Psoas muscle (tissue), 8 donors: ENCODE measurements around the gene PHF8. TPM values are rescaled to one million over a fixed set of nuclear protein-coding genes. Genes with fewer than 3 reads are reported as not detected.

Experiments used
- ATAC-seq, 4 donors: fragments of 200-7000 bp; cut with Tn5 transposase; one replicate each; pipeline ENCODE4 v1.9.1; 2020; ENCODE audit warnings: moderate library complexity in 3 of 4, mild to moderate bottlenecking in 2 of 4
- DNase-seq, 2 donors: peaks; one replicate each; pipeline ENCODE4 v3.0.0-alpha.2; 2020
- H3K27ac ChIP-seq: fragments of 200-600 bp; one replicate; pipeline ENCODE4 v1.8.0; 2022
- H3K27me3 ChIP-seq, 3 donors: fragments of 200-600 bp in 1 of 3; one replicate each; pipeline versions ENCODE4 v1.6.1 to v1.8.0; 2013 to 2022; ENCODE audit warnings: low read length in 2 of 3, mild to moderate bottlenecking in 2 of 3, moderate library complexity in 1 of 3; ENCODE audit not compliant: insufficient read depth in 3 of 3
- H3K36me3 ChIP-seq, 2 donors: fragments of 200-600 bp in 1 of 2; one replicate each; pipeline versions ENCODE4 v1.6.1 to v1.8.0; 2013 to 2022; ENCODE audit warnings: low read depth in 1 of 2, mild to moderate bottlenecking in 1 of 2, moderate library complexity in 1 of 2; ENCODE audit not compliant: insufficient read depth in 1 of 2
- H3K4me1 ChIP-seq: fragments of 200-600 bp; one replicate; pipeline ENCODE4 v1.8.0; 2022
- H3K4me3 ChIP-seq: fragments of 200-600 bp; one replicate; pipeline ENCODE4 v1.8.0; 2022; ENCODE audit warnings: mild to moderate bottlenecking
- H3K9me3 ChIP-seq: fragments of 200-600 bp; one replicate; pipeline ENCODE4 v1.8.0; 2022
- WGBS, 3 donors: extraction: QIAGEN DNeasy Blood & Tissue Kit; methylation state at CpG; one replicate each; pipeline versions ENCODE4 v1.1.6 to v1.1.7; 2013; 5-methylcytosine and 5-hydroxymethylcytosine counted together
- intact Hi-C, 2 donors: fragments of 100-400 bp; cut with DNase I; formaldehyde crosslinking; loops; one replicate each; pipeline versions ENCODE4 v1.11.0 to v1.14.2; 2022
- polyA plus RNA-seq, 3 donors: library from polyadenylated mRNA; stranded (reverse); fragments of 200-250 nt; gene quantifications; one replicate each; pipeline ENCODE4 v1.2.3, GENCODE V29; 2013
- total RNA-seq, 4 donors: library from RNA; stranded (reverse); fragmentation: NEBNext Ultra II Directional in 2 of 4; extraction: Animal tissue kit (Norgen Biotek cat#: 25700) in 2 of 4; gene quantifications; one replicate each; pipeline versions ENCODE4 v1.2.1 to v1.2.4, GENCODE V29; 2021 to 2023
- TF ChIP-seq, protein P1 (sequence below): fragments of 200-600 bp; IDR thresholded peaks from one replicate; pipeline ENCODE4 v1.8.0; 2022; ENCODE audit warnings: antibody characterized with exemption
- donor health status: healthy with polysubstance abuse.
- donor health status: DM: no; HTN: no; CAD: no; lungs with moderate emphysema.
- donor health status: Bipolar disorder and iron deficiency.
- donor health status: healthy.
- donor health status: DM: yes; HTN: yes; CAD: no.
- donor health status: DM: no; HTN: no; CAD: no.
- donor health status: DM: no; HTN: no; CAD: no.
- donor health status: DM: yes; HTN: yes; CAD: no.

Gene PHF8
- total and polyA plus RNA-seq, 7 donors = 3.6 to 16.4 (median 9.0) TPM

DNA sequence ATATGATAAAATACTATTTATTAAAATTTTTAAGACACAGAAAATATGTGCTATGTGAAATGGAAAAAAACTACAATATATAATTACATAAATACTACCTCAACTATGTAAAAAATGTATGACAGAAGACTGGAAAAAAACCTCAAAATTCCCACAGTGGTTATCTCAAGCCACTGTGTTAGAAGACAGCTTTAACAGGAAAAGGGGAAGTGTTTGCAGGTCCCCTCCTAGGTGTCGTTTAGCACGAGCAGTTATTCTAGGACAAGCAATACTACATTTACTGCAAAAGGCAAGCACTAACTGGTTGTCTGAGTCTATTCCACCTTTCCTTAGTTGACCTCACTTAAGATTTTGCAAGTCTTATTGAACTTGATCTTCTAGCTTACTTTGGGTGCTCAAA lies 44.9 kb upstream of the PHF8 start:
- Histone ChIP-seq H3K9me3 (no peaks in the 10 kb centered on the region), H3K36me3 (peaks cover 0 to 23% of the 10 kb centered on the region in 2 donors), H3K4me1 (no peaks in the 10 kb centered on the region), H3K27ac (no peak overlapping the region), H3K27me3 (no peaks in the 10 kb centered on the region), H3K4me3 (no peak overlapping the region)
- TF ChIP-seq, protein P1, sequence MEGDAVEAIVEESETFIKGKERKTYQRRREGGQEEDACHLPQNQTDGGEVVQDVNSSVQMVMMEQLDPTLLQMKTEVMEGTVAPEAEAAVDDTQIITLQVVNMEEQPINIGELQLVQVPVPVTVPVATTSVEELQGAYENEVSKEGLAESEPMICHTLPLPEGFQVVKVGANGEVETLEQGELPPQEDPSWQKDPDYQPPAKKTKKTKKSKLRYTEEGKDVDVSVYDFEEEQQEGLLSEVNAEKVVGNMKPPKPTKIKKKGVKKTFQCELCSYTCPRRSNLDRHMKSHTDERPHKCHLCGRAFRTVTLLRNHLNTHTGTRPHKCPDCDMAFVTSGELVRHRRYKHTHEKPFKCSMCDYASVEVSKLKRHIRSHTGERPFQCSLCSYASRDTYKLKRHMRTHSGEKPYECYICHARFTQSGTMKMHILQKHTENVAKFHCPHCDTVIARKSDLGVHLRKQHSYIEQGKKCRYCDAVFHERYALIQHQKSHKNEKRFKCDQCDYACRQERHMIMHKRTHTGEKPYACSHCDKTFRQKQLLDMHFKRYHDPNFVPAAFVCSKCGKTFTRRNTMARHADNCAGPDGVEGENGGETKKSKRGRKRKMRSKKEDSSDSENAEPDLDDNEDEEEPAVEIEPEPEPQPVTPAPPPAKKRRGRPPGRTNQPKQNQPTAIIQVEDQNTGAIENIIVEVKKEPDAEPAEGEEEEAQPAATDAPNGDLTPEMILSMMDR = no peak
- ATAC-seq (no peak), DNase-seq (no peak)
- intact Hi-C loops = no loop called here
- 68 to 86% (median 81%) methylated on average over 2 of the region's 2 CpGs for WGBS, 3 donors

DNA sequence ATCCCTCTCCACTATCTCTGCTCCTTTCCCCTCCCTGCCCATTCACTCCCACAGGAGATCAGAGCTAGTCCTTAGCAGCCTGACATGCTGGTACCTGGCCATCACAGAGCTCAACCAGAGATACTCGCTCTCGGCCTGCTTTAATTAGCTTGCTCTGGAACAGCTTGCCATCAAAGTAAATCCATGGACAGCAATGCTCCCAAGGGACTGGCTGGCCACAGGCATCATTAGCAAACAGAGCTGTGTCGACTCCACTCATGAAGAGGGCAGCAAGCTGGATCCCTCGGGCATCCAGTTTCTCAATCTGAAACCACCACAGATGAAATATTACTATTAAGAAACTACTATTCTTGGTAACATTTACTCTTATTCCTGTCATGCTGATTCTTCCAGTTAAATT lies 43.4 kb upstream of the PHF8 start:
- no peaks in the 10 kb centered on the region for H3K9me3 ChIP-seq
- peaks cover 0 to 23% of the 10 kb centered on the region in 2 donors for H3K36me3 ChIP-seq
- intact Hi-C loops = no loop called here
- TF ChIP-seq, protein P1 = no peak
- H3K27ac ChIP-seq = no peak overlapping the region
- 45 to 68% (median 58%) methylated on average over 2 to 4 of the region's 4 CpGs for WGBS, 3 donors
- ATAC-seq (no peak), DNase-seq (no peak)
- H3K4me1 ChIP-seq = no peaks in the 10 kb centered on the region
- H3K4me3 ChIP-seq = no peak overlapping the region
- no peaks in the 10 kb centered on the region for H3K27me3 ChIP-seq

DNA sequence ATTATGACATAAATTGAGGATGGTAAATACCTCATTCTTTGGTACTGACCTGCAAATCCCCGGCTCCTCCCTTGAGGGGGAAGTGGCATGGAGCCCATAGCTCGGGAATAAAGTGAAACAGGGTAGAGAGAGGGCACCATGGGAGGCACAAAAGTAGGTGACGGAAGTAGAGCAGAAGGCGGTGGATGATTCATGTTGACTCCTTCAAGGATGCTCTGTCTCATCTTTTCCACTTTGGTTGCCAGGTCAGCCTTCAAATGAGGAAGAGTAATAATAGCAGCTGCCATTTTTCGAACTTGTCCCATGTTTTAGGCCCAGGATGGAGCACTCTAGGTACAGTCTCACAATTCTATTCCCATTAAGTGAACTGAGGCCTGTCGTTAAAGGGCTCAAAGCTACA lies 41.4 kb upstream of the PHF8 start:
- DNase-seq (no peak), ATAC-seq (no peak)
- no peak overlapping the region for H3K27ac ChIP-seq
- H3K4me1 ChIP-seq = no peaks in the 10 kb centered on the region
- H3K36me3 ChIP-seq = peaks cover 0 to 20% of the 10 kb centered on the region in 2 donors
- H3K27me3 ChIP-seq = no peaks in the 10 kb centered on the region
- H3K9me3 ChIP-seq = no peaks in the 10 kb centered on the region
- intact Hi-C loops = no loop called here
- TF ChIP-seq, protein P1 = no peak
- 81 to 97% (median 95%) methylated on average over 6 of the region's 6 CpGs for WGBS, 3 donors
- no peak overlapping the region for H3K4me3 ChIP-seq

DNA sequence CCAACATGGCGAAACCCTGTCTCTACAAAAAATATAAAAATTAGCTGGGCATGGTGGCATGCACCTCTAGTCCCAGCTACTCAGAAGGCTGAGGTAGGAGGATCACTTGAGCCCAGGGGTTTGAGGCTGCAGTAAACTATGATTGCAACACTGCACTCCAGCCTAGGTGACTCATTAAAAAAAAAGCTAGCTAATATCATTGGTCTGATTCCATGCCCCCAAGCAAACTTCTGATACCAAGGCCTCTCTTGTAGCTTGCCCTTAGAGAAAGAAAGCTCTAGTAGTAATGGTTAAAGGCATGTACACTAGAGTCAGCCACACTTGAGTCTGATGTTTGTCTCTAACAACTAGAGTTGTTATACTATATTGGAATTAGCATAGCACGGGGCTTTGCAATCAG lies 32.6 kb upstream of the PHF8 start:
- H3K36me3 ChIP-seq = peaks cover 0 to 9% of the 10 kb centered on the region in 2 donors

DNA sequence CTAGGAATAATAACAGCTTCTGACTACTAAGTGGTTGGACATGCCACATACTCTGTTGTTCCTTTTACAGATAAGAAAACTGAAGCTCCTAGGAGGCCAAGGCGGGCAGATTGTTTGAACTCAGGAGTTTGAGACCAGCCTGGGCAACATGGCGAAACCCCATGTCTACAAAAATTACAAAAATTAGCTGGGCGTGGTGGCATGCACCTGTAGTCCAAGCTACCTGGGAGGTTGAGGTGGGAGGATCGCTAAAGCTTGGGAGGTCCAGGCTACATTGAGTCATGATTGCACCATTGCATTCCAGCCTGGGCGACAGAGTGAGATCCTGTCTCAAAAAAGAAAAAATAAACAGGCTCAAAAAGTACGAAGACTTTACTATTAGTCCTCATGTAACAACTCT lies 30.6 kb upstream of the PHF8 start:
- intact Hi-C loops = no loop called here
- WGBS, 3 donors = 85 to 97% (median 97%) methylated on average over 6 of the region's 6 CpGs
- Histone ChIP-seq H3K27me3 (no peaks in the 10 kb centered on the region), H3K27ac (no peak overlapping the region), H3K36me3 (peaks cover 0 to 2% of the 10 kb centered on the region in 2 donors), H3K9me3 (no peaks in the 10 kb centered on the region), H3K4me3 (no peak overlapping the region), H3K4me1 (no peaks in the 10 kb centered on the region)
- DNase-seq = no peak
- TF ChIP-seq, protein P1 = no peak
- no peak for ATAC-seq

More for the DNA sequence above, 32.6 kb upstream of the PHF8 start:
- TF ChIP-seq, protein P1 = no peak
- Histone ChIP-seq H3K27ac (no peak overlapping the region), H3K9me3 (no peaks in the 10 kb centered on the region), H3K4me3 (no peak overlapping the region), H3K27me3 (no peaks in the 10 kb centered on the region), H3K4me1 (no peaks in the 10 kb centered on the region)
- intact Hi-C loops = no loop called here
- DNase-seq (no peak), ATAC-seq (no peak)
- 95 to 96% (median 95%) methylated on average over 2 of the region's 2 CpGs for WGBS, 3 donors
